NCI-H2196 treated with DMSO at 0.1 percent for 48 hours (cell line): ENCODE results near the gene MYH4.

Experiments used
- DNase-seq: peaks from one replicate; lab custom pipeline; 2025; ENCODE audit not compliant: unreplicated experiment; lab: John Stamatoyannopoulos, UW

MYH4 gene

DNA sequence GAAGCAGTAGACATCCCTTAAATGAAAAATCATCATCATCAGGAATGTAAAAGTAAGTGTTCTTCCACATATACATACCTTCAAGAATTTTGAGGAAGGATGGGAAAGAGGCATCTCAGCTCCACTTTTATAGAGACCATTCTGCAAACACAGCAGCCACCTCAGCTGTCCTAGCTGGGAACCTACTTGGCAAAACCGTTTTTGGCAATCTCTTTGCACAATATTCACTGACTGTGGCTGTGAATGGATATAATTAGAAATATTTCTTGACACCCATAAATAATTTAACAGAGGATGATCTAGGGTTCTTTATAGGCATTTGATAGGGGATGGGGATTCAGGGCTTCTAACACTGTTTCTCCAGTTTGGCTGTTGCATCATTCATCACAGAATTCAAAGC, at the start of gene MYH4:
Gene MYH4, minus strand, starts transcription at position 101 of the 400 bp plus-strand sequence. CDS start 2,814 bp downstream, outside the sequence.
- DNase-seq = no peak

DNA sequence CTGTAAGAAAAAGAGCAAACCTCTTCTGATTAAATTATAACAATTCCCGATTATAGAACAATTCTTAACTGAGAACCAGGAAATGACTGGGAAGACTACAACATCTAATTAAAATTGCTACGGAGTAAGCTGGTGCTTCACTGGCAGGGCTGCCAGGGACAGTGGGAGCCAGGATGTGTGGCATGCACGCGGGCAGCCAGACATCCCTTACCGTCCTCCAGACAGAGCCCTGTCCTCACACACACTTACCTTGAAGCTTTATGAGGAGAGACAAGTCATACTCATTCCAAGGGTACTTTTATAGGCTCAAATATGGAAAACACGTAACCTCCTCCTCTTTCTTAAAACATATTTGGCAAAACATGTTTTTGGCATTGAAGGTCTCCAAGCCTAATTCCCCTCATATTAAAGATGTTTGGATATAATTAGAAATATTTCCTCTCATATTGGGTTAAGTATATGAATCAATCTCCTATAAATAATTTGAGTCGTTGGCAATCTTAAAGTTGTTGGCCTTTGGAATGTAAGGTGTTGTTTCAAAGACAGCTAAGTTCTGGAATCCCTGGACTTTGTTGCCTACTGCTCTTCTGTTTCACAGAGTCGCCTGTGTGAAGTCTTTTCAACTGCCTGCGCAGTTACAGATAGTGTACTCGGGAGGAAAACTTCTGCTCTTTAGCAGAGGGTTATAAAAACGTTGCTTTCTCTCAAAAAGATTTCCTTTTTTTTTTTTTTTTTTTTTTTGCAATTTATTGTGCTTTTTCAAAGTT, 49.1 kb upstream of the MYH4 start, which contains the start of gene MYH1:
Gene MYH1, minus strand, starts transcription at position 272 of the 767 bp plus-strand sequence. CDS start 1,900 bp downstream, outside the sequence.
- no peak for DNase-seq

DNA sequence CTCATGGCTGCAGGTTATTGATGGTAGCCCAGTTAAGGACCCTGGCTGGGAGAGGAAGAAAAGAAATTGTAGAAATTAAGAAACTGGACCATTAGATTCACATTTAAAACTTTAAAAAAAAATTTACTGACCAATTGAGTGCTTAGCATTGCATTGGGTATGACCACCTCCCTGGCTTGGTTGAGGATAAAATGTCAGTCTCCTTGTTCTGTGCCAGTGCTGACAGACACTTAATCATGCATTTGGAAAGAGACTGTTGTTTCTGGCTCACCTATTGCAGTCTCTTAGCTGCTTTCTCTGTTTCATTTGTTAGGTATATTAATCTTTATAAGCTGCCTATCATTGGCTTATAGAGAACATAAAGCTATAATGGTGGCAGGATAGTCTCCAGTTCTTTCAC, 47.3 kb upstream of the MYH4 start:
- no peak for DNase-seq

DNA sequence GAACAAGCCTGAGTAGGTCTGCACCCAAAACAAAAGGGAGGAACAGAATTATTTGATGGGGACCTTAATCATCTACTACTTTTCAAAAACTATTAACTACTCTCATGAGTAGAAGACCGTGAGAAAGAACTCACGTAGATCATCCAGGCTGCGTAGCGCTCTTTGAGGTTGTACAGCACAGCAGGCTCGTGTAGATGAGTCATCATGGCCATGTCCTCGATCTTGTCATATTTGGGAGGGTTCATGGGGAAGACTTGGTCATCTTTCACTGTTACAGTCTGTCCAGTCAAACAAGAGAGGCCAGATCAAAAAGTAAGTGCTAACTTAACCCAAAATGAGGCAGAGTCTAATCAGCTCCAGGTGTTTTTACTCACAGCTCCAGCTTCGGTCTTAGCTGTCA, 46.7 kb upstream of the MYH4 start:
- DNase-seq = no peak

DNA sequence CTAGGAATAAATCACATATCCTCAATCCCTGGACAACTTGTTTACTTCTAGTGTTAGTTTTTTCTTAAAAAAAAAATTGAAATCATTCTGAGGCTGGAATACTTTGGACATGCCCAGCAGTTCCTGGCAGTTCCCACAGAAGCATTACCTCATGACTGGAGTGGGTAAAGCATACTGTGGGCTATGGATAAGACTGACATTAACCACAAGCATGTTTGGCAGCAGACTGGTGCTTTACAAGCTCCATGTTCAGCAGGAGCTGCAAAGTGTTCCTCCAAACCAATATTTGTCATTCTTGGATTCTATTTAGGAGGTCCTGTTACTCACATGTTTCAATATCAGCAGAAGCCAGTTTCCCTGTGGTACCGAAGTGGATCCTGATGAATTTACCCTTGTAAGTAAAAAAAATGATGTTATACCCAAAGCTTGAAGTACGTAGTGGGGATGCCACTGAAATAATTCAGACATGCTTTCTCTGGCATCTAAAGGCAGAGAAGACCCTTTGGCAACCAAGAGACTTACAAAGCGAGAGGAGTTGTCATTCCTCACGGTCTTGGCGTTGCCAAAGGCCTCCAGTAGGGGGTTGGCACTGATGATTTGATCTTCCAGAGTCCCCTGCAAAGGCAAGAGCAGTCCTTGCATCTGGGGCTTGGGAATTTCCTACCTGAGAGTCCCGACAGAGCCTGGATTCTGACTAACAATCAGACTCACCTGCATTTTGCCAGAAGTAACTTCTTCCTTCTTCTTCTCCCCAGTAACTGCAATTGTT, 44.1 kb upstream of the MYH4 start:
- no peak for DNase-seq

DNA sequence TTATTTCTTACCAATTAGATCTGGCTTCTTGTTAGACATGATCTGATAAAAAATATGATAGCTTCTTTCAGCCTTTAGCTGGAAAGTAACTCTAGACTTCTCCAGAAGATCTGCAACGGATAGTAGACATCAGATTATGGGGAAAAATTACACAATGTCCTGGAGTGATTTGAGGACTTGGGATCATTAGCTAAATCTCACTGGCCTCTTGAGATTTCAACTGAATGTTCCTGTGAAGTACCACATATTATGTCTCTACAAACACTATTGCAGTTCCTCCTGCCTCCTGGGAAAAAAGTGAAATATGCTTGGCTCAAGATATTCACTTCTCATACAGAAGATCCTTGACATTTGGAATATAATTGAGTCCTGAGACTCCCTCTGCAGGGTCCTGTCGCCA, 43.5 kb upstream of the MYH4 start:
- DNase-seq = no peak

DNA sequence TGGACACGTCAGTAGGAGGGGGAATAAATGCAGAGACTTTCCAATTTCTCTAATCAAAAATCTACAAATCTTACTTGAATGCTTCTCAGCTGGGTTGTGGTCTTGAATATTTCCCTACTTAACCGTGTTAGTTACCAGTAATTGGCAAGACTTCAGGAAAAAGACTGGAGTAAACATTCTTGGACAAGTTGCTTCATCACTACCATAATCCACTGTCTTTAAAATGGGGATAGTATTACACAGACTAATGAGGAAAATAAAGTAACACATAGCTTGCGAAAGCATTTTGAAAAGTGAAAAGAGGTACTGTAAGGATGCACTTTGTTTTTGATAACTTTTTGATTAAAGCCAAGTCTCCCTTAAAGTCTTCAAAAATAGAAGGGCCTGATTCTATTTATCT, 30.6 kb upstream of the MYH4 start:
- DNase-seq = no peak

DNA sequence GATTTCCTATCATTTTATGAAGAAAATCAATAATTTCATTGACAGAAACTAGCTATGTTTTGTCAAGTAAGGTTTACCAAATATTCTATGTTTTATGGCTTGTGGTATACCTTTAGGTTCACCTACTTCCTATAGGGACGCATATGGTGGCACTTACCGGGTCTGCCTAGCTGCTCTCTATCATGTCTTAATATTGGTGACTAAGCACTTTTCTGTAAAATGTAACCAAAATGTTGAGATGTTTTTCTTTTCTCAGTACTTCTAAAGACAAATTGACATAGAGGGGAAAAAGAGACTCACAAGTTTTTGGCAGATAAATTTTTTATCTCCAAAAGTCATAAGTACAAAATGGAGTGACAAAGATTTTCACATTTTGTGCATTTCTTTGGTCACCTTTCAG, 22.6 kb upstream of the MYH4 start:
- DNase-seq = no peak

DNA sequence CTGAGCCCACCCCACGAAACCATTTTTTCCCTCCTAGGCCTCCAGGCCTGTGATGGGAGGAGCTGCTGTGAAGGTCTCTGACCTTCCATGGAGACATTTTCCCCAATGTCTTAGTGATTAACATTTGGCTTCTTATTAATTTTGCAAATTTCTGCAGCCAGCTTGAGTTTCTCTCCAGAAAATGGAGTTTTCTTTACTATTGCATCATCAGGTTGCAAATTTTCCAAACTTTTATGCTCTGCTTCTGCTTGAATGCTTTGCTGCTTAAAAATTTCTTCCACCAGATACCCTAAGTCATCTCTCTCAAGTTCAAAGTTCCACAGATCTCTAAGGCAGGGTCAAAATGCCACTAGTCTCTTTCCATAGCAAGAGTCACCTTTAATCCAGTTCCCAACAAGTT, 12.9 kb upstream of the MYH4 start:
- DNase-seq = no peak

DNA sequence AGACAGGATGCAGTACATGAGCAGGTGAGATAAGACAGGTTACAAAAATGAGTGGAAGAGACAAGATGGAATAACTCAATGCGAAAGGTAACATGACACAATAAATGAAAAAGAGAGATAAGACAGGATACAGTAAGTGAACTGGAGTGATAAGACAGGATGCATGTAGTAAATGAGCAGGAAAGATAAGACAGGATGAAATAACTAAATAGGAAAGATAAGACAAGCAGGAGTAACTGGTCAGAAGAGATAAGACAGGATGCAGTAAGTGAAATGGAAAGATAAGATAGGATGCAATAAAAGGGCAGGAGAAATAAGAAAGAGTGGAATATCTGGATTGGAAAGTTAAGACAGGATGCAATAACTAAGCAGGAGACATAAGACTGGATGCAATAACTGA, 8.3 kb upstream of the MYH4 start:
- DNase-seq = no peak

DNA sequence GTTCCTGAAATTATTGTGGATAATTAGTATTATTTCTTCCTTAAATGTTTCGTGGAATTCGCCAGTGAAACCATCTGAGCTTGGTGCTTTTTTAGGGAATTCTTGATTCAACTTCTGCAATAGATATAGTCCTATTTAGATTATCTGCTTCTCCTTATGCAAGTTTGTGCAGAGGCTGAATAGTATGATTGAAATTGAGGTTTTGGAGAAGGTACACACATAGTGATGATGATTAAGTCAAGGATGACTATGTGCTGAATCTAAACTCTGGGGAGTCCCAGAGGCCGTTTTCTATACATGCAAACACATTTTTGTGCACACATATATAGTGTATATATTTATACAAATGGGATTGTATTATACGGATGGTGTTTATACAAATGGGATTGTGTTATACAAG, 5.2 kb upstream of the MYH4 start:
- no peak for DNase-seq

DNA sequence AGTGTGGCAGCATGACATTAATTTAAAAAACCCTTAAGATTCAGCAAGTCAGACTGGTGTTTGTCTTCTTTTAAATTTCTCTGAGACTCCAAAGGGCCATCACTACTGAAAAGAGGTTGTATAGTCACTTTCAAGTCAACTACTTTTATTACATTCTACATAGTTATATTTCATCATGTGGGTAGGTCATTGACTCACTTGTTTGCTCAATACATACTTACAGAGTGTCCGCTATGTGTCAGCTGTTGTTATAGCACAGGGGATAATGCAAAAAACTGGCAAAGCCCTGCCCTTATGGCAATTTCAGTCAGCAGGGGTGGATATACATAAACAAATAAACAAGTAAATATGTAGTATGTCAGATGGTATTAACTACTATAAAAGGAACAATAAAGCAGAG, 2.5 kb upstream of the MYH4 start:
- no peak for DNase-seq

DNA sequence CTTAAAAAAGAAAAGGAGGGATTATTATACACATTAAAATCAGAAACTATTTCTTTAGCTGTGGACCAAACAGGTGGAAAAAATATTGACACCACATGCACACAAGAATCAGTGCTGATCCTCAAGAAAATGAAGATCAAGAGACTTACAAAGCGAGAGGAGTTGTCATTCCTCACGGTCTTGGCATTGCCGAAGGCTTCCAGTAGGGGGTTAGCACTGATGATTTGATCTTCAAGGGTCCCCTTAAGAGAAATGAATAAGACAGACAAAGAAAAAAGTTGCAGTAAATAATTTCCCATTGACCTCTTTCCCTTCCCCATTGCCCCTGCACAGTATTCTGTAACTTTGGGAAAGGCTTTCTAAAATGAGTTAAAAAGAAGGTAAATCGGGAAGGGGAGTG, 6.0 kb downstream of the MYH4 start:
- no peak for DNase-seq

DNA sequence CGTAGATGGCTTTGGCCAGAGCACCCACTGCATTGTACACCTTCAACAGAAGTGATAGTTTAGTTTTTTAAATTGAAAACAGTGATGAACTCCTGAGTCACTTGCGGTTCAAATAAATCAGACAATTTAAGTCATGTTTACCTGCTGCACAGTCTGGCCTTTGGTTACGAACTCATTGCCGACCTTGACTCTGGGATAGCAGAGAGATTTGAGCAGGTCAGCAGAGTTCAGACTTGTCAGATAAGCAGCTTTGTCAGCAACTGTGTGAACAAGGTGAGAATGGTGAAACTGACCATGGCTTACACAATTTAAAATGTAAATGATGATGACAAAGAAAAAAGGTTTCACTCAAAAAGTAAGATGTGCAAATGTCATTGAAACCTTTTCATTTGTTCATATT, 9.3 kb downstream of the MYH4 start:
- no peak for DNase-seq

DNA sequence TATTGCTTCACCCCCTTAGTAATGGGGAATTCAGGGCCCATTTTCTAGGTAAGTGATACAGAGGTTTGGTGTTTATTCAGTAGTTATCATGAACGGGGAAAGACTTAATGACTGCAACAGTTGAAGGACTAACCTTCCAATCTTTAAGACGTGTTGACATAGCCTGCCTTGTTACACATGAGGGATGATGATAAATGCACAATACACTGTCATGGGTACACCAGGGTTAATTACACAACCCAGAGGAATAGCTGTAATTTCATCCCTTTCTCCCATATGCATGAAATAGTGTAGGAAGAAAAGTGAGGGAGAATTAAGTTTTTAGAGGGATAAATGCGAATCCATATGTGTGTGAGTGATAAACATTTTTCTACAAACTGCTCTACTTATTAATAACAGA, 10.7 kb downstream of the MYH4 start:
- DNase-seq = no peak

DNA sequence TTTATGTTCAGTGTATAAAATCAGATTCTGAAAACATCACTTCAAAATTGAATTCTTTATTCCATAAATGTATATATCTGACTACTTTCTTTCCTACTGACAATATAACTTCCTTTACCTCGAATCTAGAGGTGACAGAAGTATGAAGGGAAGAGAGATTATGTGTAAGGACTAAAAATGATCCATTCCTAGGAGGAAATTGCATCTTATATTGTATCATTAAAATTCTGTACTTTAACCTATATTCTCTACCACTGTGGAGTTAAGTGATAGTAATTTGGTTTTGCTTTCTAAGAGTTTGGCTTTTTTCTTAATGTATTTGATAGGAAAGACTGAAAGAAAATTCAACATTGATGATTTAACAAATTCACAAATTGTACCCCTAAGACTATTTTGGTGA, 11.4 kb downstream of the MYH4 start:
- DNase-seq = no peak

DNA sequence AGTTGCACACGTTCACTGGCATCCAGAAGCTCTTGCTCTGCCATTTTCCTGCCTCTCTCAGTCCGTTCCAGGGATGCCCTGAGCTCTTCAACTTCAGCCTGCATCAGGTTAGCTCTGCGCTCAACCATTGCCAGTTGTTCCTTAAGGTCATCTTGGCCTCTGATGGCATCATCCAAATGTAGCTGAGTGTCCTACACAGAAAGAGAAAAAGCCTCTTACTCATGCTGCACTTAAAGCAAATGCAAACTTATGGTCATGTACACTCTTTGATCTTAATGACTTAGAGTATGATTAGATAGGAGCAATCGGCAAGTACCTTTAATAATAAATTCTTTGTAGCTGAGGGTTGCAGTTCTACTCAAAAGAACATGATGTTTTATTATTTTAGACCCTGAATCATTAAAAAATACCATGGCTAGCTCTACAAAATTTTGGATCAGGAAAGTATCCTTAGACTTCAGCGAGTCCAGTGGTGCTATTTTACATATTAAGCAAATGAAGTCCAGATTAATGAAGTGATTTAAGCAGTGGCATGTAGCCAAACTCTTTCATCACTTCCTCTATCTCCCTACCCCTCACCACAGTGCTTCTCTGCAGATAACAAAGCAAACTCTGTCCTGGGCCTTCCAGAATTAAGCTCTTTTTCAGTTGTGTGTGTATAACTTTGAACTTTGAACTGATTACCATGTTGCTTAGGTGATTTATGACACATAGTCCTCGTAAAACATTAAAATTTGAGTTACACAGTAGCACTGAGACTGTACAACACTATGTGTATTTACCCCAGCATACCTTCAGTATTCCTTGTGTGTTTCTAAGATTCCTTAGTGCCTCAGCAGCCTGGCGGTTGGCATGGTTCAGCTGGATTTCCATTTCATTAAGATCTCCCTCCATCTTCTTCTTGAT, 22.1 kb downstream of the MYH4 start:
- no peak for DNase-seq

DNA sequence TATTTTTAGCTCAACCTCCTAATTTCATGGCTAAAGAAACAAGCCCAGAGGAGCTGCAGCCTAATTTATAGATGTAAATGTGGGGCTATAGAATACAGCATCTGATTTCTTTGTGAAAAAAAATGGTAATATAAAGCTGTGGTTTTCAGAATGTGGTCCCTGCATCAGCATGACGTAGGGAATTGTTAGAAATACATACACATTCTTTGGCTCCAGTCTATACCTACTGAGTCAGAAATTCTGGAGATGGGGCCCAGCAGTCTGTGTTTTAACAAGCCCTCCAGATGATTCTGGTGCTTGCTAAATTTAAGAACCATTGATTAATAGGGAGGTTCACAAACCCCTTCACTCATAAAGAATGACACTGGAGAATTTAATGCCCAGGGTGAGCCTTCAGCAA, 29.5 kb downstream of the MYH4 start:
- no peak for DNase-seq

DNA sequence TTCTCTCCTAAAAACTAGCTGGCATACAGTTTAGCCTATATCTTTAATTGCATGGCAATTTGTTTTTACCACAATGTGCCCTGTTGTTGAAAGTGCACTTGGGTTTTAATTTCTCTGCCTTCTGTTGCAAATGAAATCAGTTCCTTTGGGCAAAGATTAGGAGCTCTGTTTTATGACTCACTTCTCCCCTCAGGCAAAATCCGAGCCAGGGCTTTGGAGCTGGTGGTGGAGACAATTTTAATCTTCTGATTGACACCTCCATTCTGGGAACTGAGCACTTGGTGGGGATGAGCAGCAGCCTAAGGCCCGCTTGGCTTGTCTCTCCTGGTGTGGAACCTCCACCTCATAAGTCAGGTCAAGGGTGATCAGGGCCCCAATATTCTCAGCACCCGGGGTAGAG, 34.3 kb downstream of the MYH4 start:
- DNase-seq = no peak

DNA sequence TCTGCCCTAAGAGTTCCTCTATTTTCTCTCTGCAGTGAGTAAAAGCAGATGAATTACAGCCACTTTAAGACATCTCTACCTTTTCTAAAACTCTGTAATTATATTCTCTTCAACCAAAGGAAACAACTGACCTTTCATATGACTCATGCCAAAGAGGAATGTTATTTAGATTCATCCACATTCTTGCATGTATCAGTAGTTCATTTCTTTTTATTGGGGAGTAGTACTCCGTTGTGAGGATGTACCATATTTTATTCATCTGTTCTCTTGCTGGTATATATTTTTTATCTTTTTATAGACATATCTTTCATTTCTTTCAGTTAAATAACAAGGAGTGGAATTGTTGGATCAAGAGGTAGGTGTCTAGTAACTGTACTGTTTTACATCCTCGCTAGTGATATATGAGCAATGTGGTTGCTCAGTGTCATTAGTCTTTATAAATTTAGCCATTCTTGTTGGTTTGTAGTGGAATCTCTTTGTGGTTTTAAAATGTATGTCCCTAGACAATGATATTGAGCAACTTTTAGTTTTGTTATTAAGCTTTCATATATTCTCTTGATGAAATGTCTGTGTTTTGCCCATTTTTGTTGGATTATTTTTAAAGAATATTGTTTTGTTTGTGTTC, 39.8 kb downstream of the MYH4 start:
- DNase-seq = no peak

DNA sequence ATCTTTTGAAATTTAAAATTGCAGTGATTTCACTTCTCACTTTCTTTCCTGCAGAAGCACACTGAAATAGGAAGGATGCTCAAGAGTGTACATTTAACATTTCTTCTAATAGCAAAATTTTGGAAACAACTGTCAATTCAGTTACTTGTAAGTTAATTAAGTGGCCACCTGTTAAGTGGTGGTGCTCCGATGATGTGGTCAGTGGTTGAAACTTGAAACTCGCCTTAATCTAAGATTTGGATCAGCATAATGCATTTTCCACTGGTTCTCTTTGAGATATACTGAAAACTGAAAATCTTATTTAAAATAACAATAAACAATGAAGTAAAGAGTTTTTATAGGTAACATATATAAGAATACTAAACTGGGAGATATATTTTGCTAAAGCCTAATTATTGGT, 40.6 kb downstream of the MYH4 start:
- DNase-seq = no peak
